SK-N-MC (cell line): ENCODE data around the gene ADCY9.

ENCODE experiments used
- EZH2 ChIP-seq: fragments of 200-600 bp; sonication (generic); IDR thresholded peaks from one replicate; pipeline ENCODE4 v1.6.1; 2017; ENCODE audit warnings: antibody characterized with exemption
- FOXP2 ChIP-seq: optimal IDR thresholded peaks from 2 replicates; pipeline ENCODE3; 2011; ENCODE audit warnings: mild to moderate bottlenecking, moderate library complexity; ENCODE audit not compliant: insufficient read depth; ENCODE audit errors: extremely low read length, control extremely low read depth
- POLR2AphosphoS5 ChIP-seq: IDR thresholded peaks from 2 replicates; pipeline ENCODE4 v1.6.1; 2012; ENCODE audit warnings: mild to moderate bottlenecking, low read depth, low read length, borderline replicate concordance

DNA sequence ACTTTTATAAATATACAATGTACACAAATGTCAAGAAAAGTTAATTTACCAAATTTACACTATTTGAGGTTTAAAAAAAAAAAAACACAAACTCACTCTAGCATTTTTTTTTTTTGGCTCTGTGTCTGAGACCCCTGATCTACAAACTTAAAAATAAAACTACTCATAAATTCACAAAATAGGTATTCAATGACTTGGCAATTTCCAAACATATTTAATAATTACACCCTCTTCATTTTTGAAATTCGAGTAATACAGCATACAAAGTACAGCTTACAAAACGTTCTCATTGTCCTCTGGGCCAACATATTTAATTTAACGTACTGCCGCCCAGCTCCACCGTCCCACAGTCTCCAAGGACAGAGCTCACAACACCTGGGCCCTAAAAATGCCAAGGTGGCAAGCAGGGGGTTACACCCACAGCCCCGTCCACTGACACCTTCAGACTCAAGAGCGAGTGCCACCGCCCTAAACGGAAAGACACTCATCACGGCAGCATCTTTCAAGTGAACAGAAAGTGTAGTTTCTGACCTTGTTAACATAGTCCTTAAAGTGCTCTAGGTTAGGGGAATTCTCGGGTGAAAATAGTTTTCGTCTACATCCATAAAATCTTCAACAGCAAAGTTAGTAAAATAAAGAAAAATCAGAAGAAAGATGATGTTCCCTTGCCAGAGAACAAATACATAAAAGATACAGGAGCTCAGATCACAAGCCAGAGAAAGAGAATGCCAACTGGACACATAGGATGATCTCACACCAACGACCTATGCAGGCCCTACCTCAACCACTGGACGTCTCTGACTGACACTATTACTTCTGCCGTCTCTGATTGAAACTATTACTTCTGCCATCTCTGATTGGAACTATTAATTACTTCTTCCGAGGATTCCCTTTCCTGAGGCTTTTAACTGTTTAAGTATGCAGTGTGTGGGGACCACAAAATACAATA, 4.2 kb downstream of the ADCY9 start:
- TF ChIP-seq EZH2 (no peak), POLR2AphosphoS5 (no peak), FOXP2 (no peak)
